Neuronal stem cell (in vitro differentiated cells): ENCODE results near the gene ZNF253. TPM values are rescaled to one million over a fixed set of nuclear protein-coding genes. Genes with fewer than 3 reads are reported as not detected.

Source experiments
- DNase-seq: peaks from one replicate; pipeline ENCODE4 v3.0.0-alpha.2; 2013; ENCODE audit warnings: low spot score
- H2AFZ ChIP-seq: one replicate; pipeline ENCODE4 v1.6.1; 2013; ENCODE audit warnings: mild to moderate bottlenecking, low read length, inconsistent platforms
- H2AK5ac ChIP-seq: 2 replicates; pipeline ENCODE4 v1.6.1; 2013; ENCODE audit warnings: low read depth, mild to moderate bottlenecking, inconsistent platforms, low read length, moderate library complexity, mixed read lengths
- H2BK120ac ChIP-seq: 2 replicates; pipeline ENCODE4 v1.6.1; 2013; ENCODE audit warnings: low read depth, mild to moderate bottlenecking, inconsistent platforms, low read length, moderate library complexity, mixed read lengths
- H2BK12ac ChIP-seq: one replicate; pipeline ENCODE4 v1.6.1; 2013; ENCODE audit warnings: low read length, inconsistent platforms
- H2BK15ac ChIP-seq: 2 replicates; pipeline ENCODE4 v1.6.1; 2013; ENCODE audit warnings: mild to moderate bottlenecking, low read length, inconsistent platforms, mixed read lengths
- H2BK5ac ChIP-seq: one replicate; pipeline ENCODE4 v1.6.1; 2013; ENCODE audit warnings: inconsistent platforms, mild to moderate bottlenecking, low read length, moderate library complexity
- H3K14ac ChIP-seq: one replicate; pipeline ENCODE4 v1.6.1; 2013; ENCODE audit warnings: low read length, inconsistent platforms
- H3K18ac ChIP-seq: 2 replicates; pipeline ENCODE4 v1.6.1; 2013; ENCODE audit warnings: low read length, inconsistent platforms
- H3K23ac ChIP-seq: 2 replicates; pipeline ENCODE4 v1.6.1; 2013; ENCODE audit warnings: low read depth, mild to moderate bottlenecking, mixed read lengths, low read length, inconsistent platforms; ENCODE audit not compliant: poor library complexity
- H3K27ac ChIP-seq: replicated peaks from 3 replicates; pipeline ENCODE4 v1.5.1; 2013; ENCODE audit warnings: low read length, inconsistent platforms
- H3K27me3 ChIP-seq, 3 experiments: 2 replicates each; pipeline ENCODE4 v1.6.1; 2013; ENCODE audit warnings: low read length in 3 of 3, mild to moderate bottlenecking in 2 of 3, inconsistent platforms in 1 of 3, low read depth in 1 of 3, mixed read lengths in 1 of 3, moderate library complexity in 1 of 3; ENCODE audit not compliant: control insufficient read depth in 3 of 3, insufficient read depth in 3 of 3
- H3K36me3 ChIP-seq, 2 donors: replicated peaks in 1 of 2; 2 replicates each; pipeline ENCODE4 v1.6.1; 2013; ENCODE audit warnings: low read length in 2 of 2; ENCODE audit not compliant: control insufficient read depth in 2 of 2, insufficient read depth in 2 of 2
- H3K4ac ChIP-seq: 2 replicates; pipeline ENCODE4 v1.6.1; 2013; ENCODE audit warnings: inconsistent platforms, mild to moderate bottlenecking, low read length, moderate library complexity
- H3K4me1 ChIP-seq, 2 donors: 1 replicate in 1 of 2; 2 replicates in 1 of 2; pipeline ENCODE4 v1.6.1; 2013; ENCODE audit warnings: low read length in 2 of 2, low read depth in 1 of 2; ENCODE audit not compliant: control insufficient read depth in 2 of 2, insufficient read depth in 1 of 2
- H3K4me2 ChIP-seq: one replicate; pipeline ENCODE4 v1.6.1; 2013; ENCODE audit warnings: mild to moderate bottlenecking, low read length, inconsistent platforms; ENCODE audit not compliant: insufficient read depth, poor library complexity, severe bottlenecking
- H3K4me3 ChIP-seq, 2 donors: 2 replicates each; pipeline ENCODE4 v1.5.1; 2013; ENCODE audit warnings: low read length in 2 of 2, mild to moderate bottlenecking in 2 of 2, inconsistent platforms in 1 of 2, moderate library complexity in 1 of 2
- H3K79me1 ChIP-seq: one replicate; pipeline ENCODE4 v1.6.1; 2013; ENCODE audit warnings: low read depth, mild to moderate bottlenecking, inconsistent platforms, low read length, moderate library complexity
- H3K9ac ChIP-seq: one replicate; pipeline ENCODE4 v1.6.1; 2013; ENCODE audit warnings: mild to moderate bottlenecking, low read depth, low read length, inconsistent platforms; ENCODE audit not compliant: poor library complexity
- H3K9me3 ChIP-seq, 2 donors: replicated peaks in 1 of 2; 2 replicates each; pipeline versions ENCODE3 to v1.6.1; 2013; ENCODE audit warnings: low read length in 2 of 2, mild to moderate bottlenecking in 2 of 2, inconsistent platforms in 1 of 2, low read depth in 1 of 2, mixed read lengths in 1 of 2, moderate library complexity in 1 of 2; ENCODE audit not compliant: control insufficient read depth in 2 of 2, insufficient read depth in 1 of 2
- H4K8ac ChIP-seq: one replicate; pipeline ENCODE4 v1.6.1; 2013; ENCODE audit warnings: low read depth, mild to moderate bottlenecking, inconsistent platforms, low read length, moderate library complexity
- H4K91ac ChIP-seq: one replicate; pipeline ENCODE4 v1.6.1; 2013; ENCODE audit warnings: low read length, low read depth, mild to moderate bottlenecking, inconsistent platforms; ENCODE audit not compliant: poor library complexity
- WGBS, 2 donors: extraction: QIAGEN DNeasy Blood & Tissue Kit; methylation state at CpG; one replicate each; pipeline ENCODE4 v1.1.7; 2013; ENCODE audit warnings: missing lambda C conversion rate in 2 of 2, mixed read lengths in 1 of 2; ENCODE audit not compliant: insufficient read length in 2 of 2, insufficient replicate concordance in 1 of 2; ENCODE audit errors: extremely low coverage in 2 of 2; 5-methylcytosine and 5-hydroxymethylcytosine counted together
- polyA plus RNA-seq, 2 experiments: library from polyadenylated mRNA; stranded (reverse); fragments of 200-250 nt; gene quantifications; one replicate each; pipeline ENCODE4 v1.2.3, GENCODE V29; 2013

ZNF253 gene
- polyA plus RNA-seq (2013, experiment 1 of 2), result 41.1 TPM
- polyA plus RNA-seq (2013, experiment 2 of 2), result 42.8 TPM

DNA sequence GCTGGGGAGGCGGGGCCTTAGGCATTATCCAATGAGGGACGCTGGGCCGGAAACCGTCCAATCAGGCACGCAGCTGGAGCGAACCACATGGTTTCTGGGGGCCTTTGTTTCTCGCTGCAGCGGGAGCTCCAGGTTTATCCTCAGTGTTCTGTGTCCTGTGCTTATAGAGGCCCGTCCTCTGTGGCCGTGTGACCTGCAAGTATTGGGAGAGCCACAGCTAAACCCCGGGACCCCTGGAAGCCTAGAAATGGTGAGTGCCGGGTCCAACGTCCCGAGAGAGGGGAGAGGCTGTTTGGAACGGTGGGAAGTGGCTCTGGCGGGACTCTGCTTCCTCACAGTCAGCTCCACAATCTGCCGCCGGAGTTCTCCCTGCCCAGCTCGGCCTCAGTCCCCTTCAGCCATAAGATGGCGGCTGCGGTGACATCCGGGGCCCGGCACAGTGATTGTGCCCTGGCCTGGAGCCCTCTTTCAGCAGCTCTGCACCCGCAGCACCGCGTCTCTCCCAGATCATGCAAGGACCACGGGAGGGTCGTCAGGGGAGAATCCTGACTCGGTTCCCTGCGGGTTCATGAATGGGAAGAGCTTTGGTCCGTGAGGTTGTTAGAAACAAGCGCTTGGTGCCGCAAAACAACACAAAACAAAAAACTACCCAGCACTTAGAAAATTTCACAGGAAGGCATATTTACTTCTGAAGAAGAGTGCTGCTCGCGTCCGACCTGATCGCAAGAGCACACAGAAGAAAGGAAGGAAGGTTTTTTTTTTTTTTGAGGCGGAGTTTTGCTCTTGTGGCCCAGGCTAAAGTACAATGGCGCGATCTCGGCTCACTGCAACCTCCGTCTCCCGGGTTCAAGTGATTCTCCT, at the start of gene ZNF253:
ZNF253 (plus strand) TSS at position 133 of the 861 bp plus-strand sequence; CDS start at position 248, 115 bp downstream.
- Histone ChIP-seq H3K9ac (peak within 1 kb of the TSS; percentile 98), H3K79me1 (no peaks in the 10 kb centered on the region), H2BK12ac (no peak within 1 kb of the TSS), H3K4me2 (peak within 1 kb of the TSS; percentile 60), H2BK15ac (no peak within 1 kb of the TSS), H3K14ac (peak within 1 kb of the TSS; percentile 99), H2BK5ac (peak within 1 kb of the TSS; percentile 97), H3K27me3 (no peaks in the 10 kb centered on the region), H3K36me3 (peaks cover under 1 to 39% of the 10 kb centered on the region in 2 donors), H2AFZ (peak within 1 kb of the TSS; percentile 91), H3K27ac (peak within 1 kb of the TSS; percentile 100), H2AK5ac (peak within 1 kb of the TSS; percentile 97), H3K9me3 (peaks cover 0 to 62% of the 10 kb centered on the region in 2 donors), H3K4me3 (peak within 1 kb of the TSS; percentile 87 to 99), H3K4ac (peak within 1 kb of the TSS; percentile 96), H2BK120ac (peak within 1 kb of the TSS; percentile 82), H3K18ac (peak within 1 kb of the TSS; percentile 99), H3K23ac (peak within 1 kb of the TSS; percentile 98), H4K8ac (no peak within 1 kb of the TSS), H3K4me1 (no peaks in the 10 kb centered on the region), H4K91ac (peak within 1 kb of the TSS; percentile 92)
- DNase-seq, result peak; percentile 95
- WGBS, 2 donors, result no CpG with 5 or more reads among the region's 43 CpGs

DNA sequence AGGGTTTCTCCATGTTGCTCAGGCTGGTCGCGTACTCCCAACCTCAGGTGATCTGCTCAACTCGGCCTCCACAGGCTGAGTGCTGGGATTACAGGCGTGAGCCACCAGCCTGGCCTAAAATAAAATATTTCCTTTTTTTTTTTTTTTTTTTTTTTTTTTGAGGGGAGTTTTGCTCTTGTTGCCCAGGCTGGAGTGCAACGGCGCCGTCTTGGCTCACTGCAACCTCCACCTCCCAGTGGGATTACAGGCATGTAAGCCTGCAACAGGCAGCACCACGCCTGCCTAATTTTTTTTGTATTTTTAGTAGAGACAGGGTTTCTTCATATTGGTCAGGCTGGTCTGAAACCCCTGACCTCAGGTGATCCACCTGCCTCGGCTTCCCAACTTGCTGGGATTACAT, 49.0 kb upstream of the ZNF253 start:
- H3K4ac ChIP-seq, result no peak overlapping the region
- H3K4me1 ChIP-seq, result peaks cover 0 to 2% of the 10 kb centered on the region in 2 donors
- H3K14ac ChIP-seq, result no peak overlapping the region
- peaks cover 0 to 76% of the 10 kb centered on the region in 2 donors for H3K9me3 ChIP-seq
- H2AK5ac ChIP-seq, result no peak overlapping the region
- H3K4me3 ChIP-seq, result no peak overlapping the region
- peaks cover 2 to 38% of the 10 kb centered on the region in 2 donors for H3K36me3 ChIP-seq
- no peaks in the 10 kb centered on the region for H3K27me3 ChIP-seq
- peaks cover 4% of the 10 kb centered on the region for H3K79me1 ChIP-seq
- no peak overlapping the region for H2BK5ac ChIP-seq
- H2BK120ac ChIP-seq, result no peak overlapping the region
- no peak overlapping the region for H4K8ac ChIP-seq
- H3K9ac ChIP-seq, result no peak overlapping the region
- H3K27ac ChIP-seq, result no peak overlapping the region
- WGBS, 2 donors, result no CpG with 5 or more reads among the region's 9 CpGs
- H2BK15ac ChIP-seq, result no peak overlapping the region
- DNase-seq, result no peak
- H3K23ac ChIP-seq, result no peak overlapping the region
- H2AFZ ChIP-seq, result no peak overlapping the region
- H3K18ac ChIP-seq, result no peak overlapping the region
- H4K91ac ChIP-seq, result no peak overlapping the region
- H2BK12ac ChIP-seq, result no peak overlapping the region
- H3K4me2 ChIP-seq, result no peak overlapping the region

DNA sequence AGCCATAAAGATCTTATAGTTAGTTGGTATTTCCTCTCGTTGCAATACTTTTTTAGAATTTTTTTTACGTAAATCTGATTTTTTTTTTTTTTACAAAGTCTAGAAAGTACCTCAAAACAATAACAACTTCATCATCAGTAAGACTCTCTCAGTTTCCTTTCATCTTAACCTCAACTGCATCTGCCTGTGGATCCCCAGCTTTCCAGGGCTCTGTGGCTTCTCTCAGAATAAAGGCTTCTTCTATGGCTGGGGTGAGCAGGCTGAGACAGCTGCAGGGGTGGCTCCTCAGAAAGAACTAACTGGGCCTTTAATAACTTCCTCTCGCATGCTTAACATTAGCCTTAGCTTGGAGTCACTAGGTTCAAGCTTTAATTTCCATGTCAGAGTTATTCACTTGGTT, 48.3 kb upstream of the ZNF253 start:
- Histone ChIP-seq H3K23ac (no peak overlapping the region), H2AFZ (no peak overlapping the region), H2BK12ac (no peak overlapping the region), H3K4me3 (no peak overlapping the region), H3K27me3 (no peaks in the 10 kb centered on the region), H3K4ac (no peak overlapping the region), H2BK5ac (no peak overlapping the region), H2BK15ac (no peak overlapping the region), H4K8ac (no peak overlapping the region), H3K4me2 (no peak overlapping the region), H3K27ac (no peak overlapping the region), H3K4me1 (peaks cover 0 to 2% of the 10 kb centered on the region in 2 donors), H3K14ac (no peak overlapping the region), H3K9me3 (peaks cover 0 to 71% of the 10 kb centered on the region in 2 donors), H3K18ac (no peak overlapping the region), H3K36me3 (peaks cover 2 to 37% of the 10 kb centered on the region in 2 donors), H3K9ac (no peak overlapping the region), H4K91ac (no peak overlapping the region), H3K79me1 (peaks cover 4% of the 10 kb centered on the region), H2AK5ac (no peak overlapping the region), H2BK120ac (no peak overlapping the region)
- WGBS, 2 donors, result no CpG with 5 or more reads among the region's 3 CpGs
- DNase-seq, result no peak

DNA sequence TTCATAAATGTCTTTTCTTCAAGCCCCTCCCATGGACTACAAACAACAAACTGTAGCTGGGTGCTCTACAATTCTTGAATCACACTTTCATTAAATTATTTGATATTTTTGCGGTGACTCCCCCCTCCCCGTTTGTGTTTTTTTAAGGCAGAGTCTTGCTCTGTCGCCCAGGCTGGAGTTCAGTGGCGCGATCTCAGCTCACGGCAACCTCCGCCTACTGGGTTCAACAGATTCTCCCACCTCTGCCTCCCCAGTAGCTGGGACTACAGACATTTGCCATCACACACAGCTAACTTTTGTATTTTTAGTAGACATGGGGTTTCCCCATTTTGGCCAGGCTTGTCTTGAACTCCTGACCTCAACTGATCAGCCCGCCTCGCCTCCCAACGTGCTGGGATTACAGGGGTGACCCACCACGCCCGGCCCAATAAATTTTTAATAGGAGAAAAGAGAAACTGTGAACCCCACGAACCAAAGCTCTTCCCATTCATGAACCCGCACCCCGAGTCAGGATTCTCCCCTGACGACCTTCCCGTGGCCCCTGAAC, 44.8 kb upstream of the ZNF253 start:
- peak overlapping the region; percentile 96 for H2AFZ ChIP-seq
- no peak overlapping the region for H2BK15ac ChIP-seq
- peak overlapping the region; percentile 65 for H4K8ac ChIP-seq
- no peak overlapping the region for H2BK12ac ChIP-seq
- H3K27ac ChIP-seq, result peak overlapping the region; percentile 94
- H3K4me3 ChIP-seq, result peak overlapping the region; percentile 89 to 97
- peaks cover 0 to 56% of the 10 kb centered on the region in 2 donors for H3K9me3 ChIP-seq
- H2BK5ac ChIP-seq, result peak overlapping the region; percentile 70
- H2AK5ac ChIP-seq, result peak overlapping the region; percentile 5
- H4K91ac ChIP-seq, result no peak overlapping the region
- H3K79me1 ChIP-seq, result peaks cover 4% of the 10 kb centered on the region
- WGBS, 2 donors, result no CpG with 5 or more reads among the region's 17 CpGs
- no peak overlapping the region for H3K4ac ChIP-seq
- H3K9ac ChIP-seq, result peak overlapping the region; percentile 97
- peak overlapping the region; percentile 76 for H3K4me2 ChIP-seq
- peaks cover 0 to 21% of the 10 kb centered on the region in 2 donors for H3K36me3 ChIP-seq
- DNase-seq, result no peak
- H3K23ac ChIP-seq, result no peak overlapping the region
- peaks cover 0 to 2% of the 10 kb centered on the region in 2 donors for H3K4me1 ChIP-seq
- peak overlapping the region; percentile 49 for H3K18ac ChIP-seq
- H2BK120ac ChIP-seq, result peak overlapping the region; percentile 78
- H3K27me3 ChIP-seq, result no peaks in the 10 kb centered on the region
- peak overlapping the region; percentile 90 for H3K14ac ChIP-seq
